H1 (cell line): ENCODE data around the gene PARD3. TPM values are rescaled to one million over a fixed set of nuclear protein-coding genes. Genes with fewer than 3 reads are reported as not detected.

ENCODE experiments used
- CTCF ChIA-PET: fragments of 300-600 bp; sonication (Branson Sonifier 250); formaldehyde crosslinking; loops from one replicate; lab custom pipeline; 2021; ENCODE audit not compliant: partially characterized antibody; lab: Charles Lee
- POLR2A ChIA-PET: fragments of 300-600 bp; sonication (Branson Sonifier 250); formaldehyde crosslinking; loops from one replicate; lab custom pipeline; 2021; ENCODE audit warnings: inconsistent platforms; ENCODE audit not compliant: partially characterized antibody; lab: Charles Lee
- DNase-seq, 2 experiments: peaks; one replicate each; pipeline versions ENCODE4 v3.0.0 to v3.0.0-alpha.2; 2010 to 2022; ENCODE audit warnings: low spot score in 2 of 2, low read depth in 1 of 2, mixed read lengths in 1 of 2
- FAIRE-seq: peaks from 2 replicates; lab custom pipeline; 2011; peaks lifted over from hg19 to GRCh38; lab: Jason Lieb, UNC
- H2AFZ ChIP-seq: 2 replicates; pipeline ENCODE4 v1.8.1; 2012; ENCODE audit warnings: low read length, inconsistent platforms
- H2AK5ac ChIP-seq: 2 replicates; pipeline ENCODE4 v1.6.1; 2013; ENCODE audit warnings: low read depth, low read length
- H2BK120ac ChIP-seq: replicated peaks from 2 replicates; pipeline ENCODE3; 2013; ENCODE audit warnings: low read depth, low read length, inconsistent platforms
- H2BK12ac ChIP-seq: 2 replicates; pipeline ENCODE4 v1.6.1; 2013; ENCODE audit warnings: low read depth, low read length
- H2BK15ac ChIP-seq: 2 replicates; pipeline ENCODE4 v1.6.1; 2013; ENCODE audit warnings: low read length
- H2BK20ac ChIP-seq: 2 replicates; pipeline ENCODE4 v1.6.1; 2013; ENCODE audit warnings: low read length
- H2BK5ac ChIP-seq: 2 replicates; pipeline ENCODE4 v1.6.1; 2013; ENCODE audit warnings: low read depth, low read length
- H3K14ac ChIP-seq: 2 replicates; pipeline ENCODE4 v1.6.1; 2013; ENCODE audit warnings: inconsistent platforms; ENCODE audit not compliant: insufficient read length
- H3K18ac ChIP-seq: 2 replicates; pipeline ENCODE4 v1.6.1; 2013; ENCODE audit warnings: low read length; ENCODE audit errors: extremely low read depth
- H3K23ac ChIP-seq: 2 replicates; pipeline ENCODE4 v1.6.1; 2013; ENCODE audit warnings: inconsistent platforms; ENCODE audit not compliant: insufficient read length
- H3K23me2 ChIP-seq: 2 replicates; pipeline ENCODE4 v1.6.1; 2013; ENCODE audit warnings: low read depth, low read length
- H3K27ac ChIP-seq: 2 replicates; pipeline ENCODE4 v1.6.1; 2011; ENCODE audit warnings: low read depth, low read length, inconsistent platforms
- H3K27me3 ChIP-seq, 4 experiments: replicated peaks in 1 of 4; 1 replicate in 1 of 4; 2 replicates in 3 of 4; pipeline versions ENCODE4 v1.6.1 to v1.8.1; 2011 to 2013; ENCODE audit warnings: low read length in 3 of 4, mild to moderate bottlenecking in 3 of 4, inconsistent platforms in 2 of 4, mixed read lengths in 2 of 4, moderate library complexity in 1 of 4; ENCODE audit not compliant: control insufficient read depth in 3 of 4, insufficient read depth in 3 of 4; ENCODE audit errors: extremely low read depth in 1 of 4
- H3K36me3 ChIP-seq, 4 experiments: 2 replicates each; pipeline versions ENCODE4 v1.6.1 to v1.8.1; 2011 to 2013; ENCODE audit warnings: mild to moderate bottlenecking in 4 of 4, low read length in 3 of 4, moderate library complexity in 2 of 4, control low read depth in 1 of 4, inconsistent platforms in 1 of 4; ENCODE audit not compliant: insufficient read depth in 4 of 4, control insufficient read depth in 2 of 4
- H3K4ac ChIP-seq: replicated peaks from 2 replicates; pipeline ENCODE3; 2013; ENCODE audit warnings: low read length, low read depth, mixed read lengths, inconsistent platforms; ENCODE audit not compliant: insufficient read length
- H3K4me1 ChIP-seq, 4 experiments: replicated peaks in 1 of 4; 1 replicate in 1 of 4; 2 replicates in 3 of 4; pipeline versions ENCODE4 v1.6.1 to v1.8.1; 2011 to 2013; ENCODE audit warnings: low read length in 3 of 4, inconsistent platforms in 2 of 4, mixed read lengths in 1 of 4; ENCODE audit not compliant: insufficient read depth in 4 of 4, control insufficient read depth in 3 of 4
- H3K4me2 ChIP-seq, 2 experiments: 2 replicates each; pipeline versions ENCODE4 v1.6.1 to v1.8.1; 2011 to 2013; ENCODE audit warnings: low read depth in 2 of 2, low read length in 2 of 2, control low read depth in 1 of 2, inconsistent platforms in 1 of 2, mild to moderate bottlenecking in 1 of 2; ENCODE audit not compliant: insufficient read depth in 1 of 2
- H3K4me3 ChIP-seq, 4 experiments: fragments of 200-600, 300-600 bp in 1 of 4; sonication (generic), shearing (Covaris generic), sonication (Bioruptor Twin) in 1 of 4; 2 replicates each; pipeline versions ENCODE4 v1.5.1 to v1.8.1; 2011 to 2016; ENCODE audit warnings: low read length in 4 of 4, low read depth in 3 of 4, control low read depth in 2 of 4, inconsistent platforms in 2 of 4, mild to moderate bottlenecking in 2 of 4, mixed read lengths in 1 of 4, moderate library complexity in 1 of 4; ENCODE audit not compliant: insufficient read depth in 2 of 4; ENCODE audit errors: extremely low read depth in 1 of 4
- H3K56ac ChIP-seq: replicated peaks from 2 replicates; pipeline ENCODE3; 2013; ENCODE audit warnings: low read depth, mild to moderate bottlenecking, mixed read lengths, low read length, inconsistent platforms; ENCODE audit not compliant: insufficient read length
- H3K79me1 ChIP-seq: 2 replicates; pipeline ENCODE4 v1.6.1; 2013; ENCODE audit warnings: low read depth, low read length, control low read depth
- H3K79me2 ChIP-seq, 2 experiments: 2 replicates each; pipeline versions ENCODE4 v1.6.1 to v1.8.1; 2012 to 2013; ENCODE audit warnings: low read length in 2 of 2, mild to moderate bottlenecking in 2 of 2, inconsistent platforms in 1 of 2; ENCODE audit not compliant: insufficient read depth in 2 of 2, control insufficient read depth in 1 of 2
- H3K9ac ChIP-seq, 4 experiments: replicated peaks in 1 of 4; 1 replicate in 1 of 4; 2 replicates in 3 of 4; pipeline versions ENCODE4 v1.6.1 to v1.8.1; 2011 to 2013; ENCODE audit warnings: low read depth in 3 of 4, low read length in 3 of 4, control low read depth in 2 of 4, mild to moderate bottlenecking in 2 of 4, moderate library complexity in 2 of 4, inconsistent platforms in 1 of 4; ENCODE audit errors: extremely low read depth in 1 of 4
- H3K9me3 ChIP-seq, 2 experiments: 2 replicates each; pipeline versions ENCODE4 v1.6.1 to v1.8.1; 2012 to 2013; ENCODE audit warnings: mild to moderate bottlenecking in 2 of 2, moderate library complexity in 2 of 2, control low read depth in 1 of 2, inconsistent platforms in 1 of 2, low read depth in 1 of 2, low read length in 1 of 2, mixed read lengths in 1 of 2; ENCODE audit not compliant: insufficient read depth in 2 of 2
- H4K20me1 ChIP-seq, 2 experiments: replicated peaks in 1 of 2; 2 replicates each; pipeline versions ENCODE3 to v1.8.1; 2011 to 2013; ENCODE audit warnings: inconsistent platforms in 2 of 2, low read length in 2 of 2, mild to moderate bottlenecking in 1 of 2; ENCODE audit not compliant: insufficient read depth in 2 of 2, control insufficient read depth in 1 of 2
- H4K5ac ChIP-seq: 2 replicates; pipeline ENCODE4 v1.6.1; 2013; ENCODE audit warnings: low read length, low read depth, mixed read lengths, inconsistent platforms; ENCODE audit not compliant: insufficient read length
- H4K8ac ChIP-seq: 2 replicates; pipeline ENCODE4 v1.8.0; 2013; ENCODE audit warnings: mild to moderate bottlenecking, moderate library complexity, low read length, inconsistent platforms; ENCODE audit not compliant: insufficient read depth; ENCODE audit errors: extremely low read depth
- H4K91ac ChIP-seq: replicated peaks from 2 replicates; pipeline ENCODE3; 2013; ENCODE audit warnings: low read length, mixed read lengths, inconsistent platforms; ENCODE audit not compliant: insufficient read length
- ASH2L ChIP-seq: fragments of 200-600, 300-600 bp; sonication (generic); IDR thresholded peaks from one replicate; pipeline ENCODE4 v1.7.1; 2017; ENCODE audit warnings: low read length
- BCL11A ChIP-seq, 2 experiments: IDR thresholded peaks; one replicate each; pipeline ENCODE4 v1.6.1; 2011; ENCODE audit warnings: low read depth in 2 of 2, low read length in 2 of 2, mild to moderate bottlenecking in 2 of 2
- CBX8 ChIP-seq: fragments of 300-800, 300-1000 bp; sonication (generic); IDR thresholded peaks from 2 replicates; pipeline ENCODE4 v1.7.1; 2016; ENCODE audit warnings: low read depth, low read length, borderline replicate concordance
- GABPA ChIP-seq: IDR thresholded peaks from 2 replicates; pipeline ENCODE4 v1.6.1; 2011; ENCODE audit warnings: mild to moderate bottlenecking, low read length, moderate library complexity, borderline replicate concordance; ENCODE audit not compliant: insufficient read depth
- JUND ChIP-seq: IDR thresholded peaks from 2 replicates; pipeline ENCODE4 v1.6.1; 2011; ENCODE audit warnings: mild to moderate bottlenecking, improper control_type of control experiment, low read length
- NRF1 ChIP-seq: IDR thresholded peaks from 2 replicates; pipeline ENCODE4 v1.6.1; 2011; ENCODE audit warnings: mild to moderate bottlenecking, low read depth, low read length, improper control_type of control experiment
- PHF8 ChIP-seq: fragments of 200-600 bp; sonication (generic); conservative IDR thresholded peaks from 2 replicates; pipeline ENCODE4 v1.7.1; 2012; ENCODE audit warnings: low read depth, mild to moderate bottlenecking, inconsistent platforms, low read length, moderate library complexity
- RAD21 ChIP-seq, 2 experiments: IDR thresholded peaks in 1 of 2; conservative IDR thresholded peaks in 1 of 2; 2 replicates each; pipeline ENCODE4 v1.6.1; 2011; ENCODE audit warnings: low read depth in 2 of 2, low read length in 2 of 2, improper control_type of control experiment in 1 of 2, inconsistent platforms in 1 of 2, mild to moderate bottlenecking in 1 of 2, moderate library complexity in 1 of 2
- SIRT6 ChIP-seq: IDR thresholded peaks from one replicate; pipeline ENCODE4 v1.7.1; 2012; ENCODE audit warnings: low read length, inconsistent platforms
- SP1 ChIP-seq: IDR thresholded peaks from 2 replicates; pipeline ENCODE4 v1.6.1; 2011; ENCODE audit warnings: low read depth, low read length
- SP4 ChIP-seq: IDR thresholded peaks from 2 replicates; pipeline ENCODE4 v1.6.1; 2012; ENCODE audit warnings: low read length, inconsistent platforms
- YY1 ChIP-seq: IDR thresholded peaks from 2 replicates; pipeline ENCODE4 v1.6.1; 2011; ENCODE audit warnings: low read depth, mild to moderate bottlenecking, low read length
- whole genome bisulfite sequencing, 2 experiments: shearing (Covaris generic) in 1 of 2; methylation state at CpG; one replicate each; pipeline versions ENCODE4 v1.1.6 to v1.1.7; 2013 to 2015; ENCODE audit warnings: low lambda C conversion rate in 2 of 2, mixed read lengths in 2 of 2, inconsistent platforms in 1 of 2, low coverage in 1 of 2, missing lambda C conversion rate in 1 of 2; ENCODE audit not compliant: insufficient replicate concordance in 2 of 2, insufficient coverage in 1 of 2, insufficient read length in 1 of 2; ENCODE audit errors: extremely low coverage in 1 of 2, missing lambda C conversion rate in 1 of 2; 5-methylcytosine and 5-hydroxymethylcytosine counted together
- polyA plus RNA-seq, 7 experiments: library from polyadenylated mRNA; depleted of rRNA in 3 of 7; stranded (reverse) in 5 of 7; unstranded in 2 of 7; fragments of >200 nt in 5 of 7; fragments of 200-250 nt in 2 of 7; gene quantifications; 1 replicate in 5 of 7; 2 replicates in 1 of 7; 4 replicates in 1 of 7; pipeline versions ENCODE4 v1.2.1 to v1.2.3, GENCODE V29; 2011 to 2013; ENCODE audit warnings: missing spikeins in 2 of 7, mixed read lengths in 2 of 7
- total RNA-seq: library from RNA; stranded (reverse); fragmentation: NEBNext Ultra II Directional; extraction: Animal tissue kit (Norgen Biotek cat#: 25700); gene quantifications from 2 replicates; pipeline ENCODE4 v1.2.1, GENCODE V29; 2021

PARD3 gene
- total and polyA plus RNA-seq, 2 of the 8 experiments (the other 6 are each of a cell fraction or from before 2014, with no cell fraction given): 19.7 to 49.1 TPM

- FAIRE-seq (peak; percentile 19), DNase-seq (no peak)
- Histone ChIP-seq H3K9me3 (no peaks in the 10 kb centered on the region), H3K4me1 (no peaks in the 10 kb centered on the region; a peak in 1 of 7 replicates), H3K23ac (no peak overlapping the region), H2BK5ac (no peak overlapping the region), H2BK15ac (no peak overlapping the region), H4K91ac (no peak overlapping the region), H3K14ac (no peak overlapping the region), H3K4me3 (no peak overlapping the region), H2BK12ac (no peak overlapping the region), H3K79me2 (no peaks in the 10 kb centered on the region), H2AFZ (no peak overlapping the region), H3K36me3 (peaks cover 0 to 4% (median 0%) of the 10 kb centered on the region in 4 experiments; a peak in 1 of 8 replicates), H3K18ac (no peak overlapping the region), H4K20me1 (peaks cover 0 to 1% of the 10 kb centered on the region in 2 experiments), H3K56ac (no peak overlapping the region), H3K27me3 (no peaks in the 10 kb centered on the region), H3K79me1 (no peaks in the 10 kb centered on the region), H3K4me2 (no peak overlapping the region), H3K4ac (no peak overlapping the region), H2AK5ac (no peak overlapping the region), H2BK20ac (no peak overlapping the region), H3K23me2 (no peaks in the 10 kb centered on the region), H3K27ac (no peak overlapping the region), H4K8ac (no peak overlapping the region), H2BK120ac (no peak overlapping the region), H4K5ac (no peak overlapping the region), H3K9ac (no peak overlapping the region)
- WGBS, 2 experiments: 90% methylated on average over 4 of the region's 4 CpGs; no CpG with 5 or more reads in 1 of the 2 experiments
- ChIA-PET CTCF (interaction anchor here (1.2 to 1.7 kb wide), 4 partner anchors 13 to 121 kb away, joined by 3 to 5 read pairs (median 3); no protein-coding TSS in a partner anchor), POLR2A (no interaction called here)
- TF ChIP-seq NRF1 (no peak), YY1 (no peak), PHF8 (no peak), CBX8 (no peak), SIRT6 (no peak), ASH2L (no peak), JUND (no peak), RAD21 (IDR thresholded peaks at IDR 0.05 in 1 of 2, conservative IDR thresholded peaks at IDR 0.05 in 1 of 2; ENCODE audit: low read depth in 2 of 2, low read length in 2 of 2) (no peak), SP4 (no peak), SP1 (no peak), BCL11A (IDR thresholded peaks at IDR 0.05; ENCODE audit: low read depth in 2 of 2, low read length in 2 of 2) (no peak), GABPA (no peak)
These were observed 430.7 kb downstream of the PARD3 start for GRCh38 chr10:34384372-34384771.
